DLD1 (cell line): ENCODE results near the gene MYOCD.

Experiments
- in situ Hi-C: cut with HindIII; loops from 2 replicates; pipeline ENCODE4 v1.10.0; 2017; ENCODE audit warnings: low sequenced_read_pairs

MYOCD gene

GRCh38 chr17:12642034-12642433 lies 23.7 kb upstream of the MYOCD start:
- in situ Hi-C loops = no loop called here

GRCh38 chr17:12643822-12644221 lies 21.9 kb upstream of the MYOCD start:
- in situ Hi-C loops = no loop called here

GRCh38 chr17:12644623-12645022 lies 21.1 kb upstream of the MYOCD start:
- in situ Hi-C loops = no loop called here

- in situ Hi-C loops = no loop called here
These were observed 18.8 kb upstream of the MYOCD start for GRCh38 chr17:12646761-12647422.

GRCh38 chr17:12648498-12648897 lies 17.2 kb upstream of the MYOCD start:
- in situ Hi-C loops = no loop called here

GRCh38 chr17:12655936-12656335 lies 9.8 kb upstream of the MYOCD start:
- in situ Hi-C loops = no loop called here

GRCh38 chr17:12656354-12656753 lies 9.3 kb upstream of the MYOCD start:
- in situ Hi-C loops = no loop called here

GRCh38 chr17:12659500-12659899 lies 6.2 kb upstream of the MYOCD start:
- in situ Hi-C loops = no loop called here

- in situ Hi-C loops = no loop called here
These were observed 1.4 kb upstream of the MYOCD start for GRCh38 chr17:12664252-12664651.

GRCh38 chr17:12664894-12665262 lies 812 bp upstream of the MYOCD start:
- in situ Hi-C loops = no loop called here

GRCh38 chr17:12666718-12667117 lies 1.0 kb downstream of the MYOCD start:
- in situ Hi-C loops = no loop called here

- in situ Hi-C loops = no loop called here
These were observed 1.7 kb downstream of the MYOCD start for GRCh38 chr17:12667299-12667958.

- in situ Hi-C loops = no loop called here
These were observed 6.2 kb downstream of the MYOCD start for GRCh38 chr17:12671906-12672305.

GRCh38 chr17:12672947-12673346 lies 7.3 kb downstream of the MYOCD start:
- in situ Hi-C loops = no loop called here

GRCh38 chr17:12673788-12674187 lies 8.1 kb downstream of the MYOCD start:
- in situ Hi-C loops = no loop called here

GRCh38 chr17:12680407-12680897 lies 14.8 kb downstream of the MYOCD start:
- in situ Hi-C loops = loop anchor here (10.0 kb wide), 1 partner anchor 306 kb away; no protein-coding TSS in a partner anchor

GRCh38 chr17:12680993-12681392 lies 15.3 kb downstream of the MYOCD start:
- in situ Hi-C loops = loop anchor here (10.0 kb wide), 1 partner anchor 306 kb away; no protein-coding TSS in a partner anchor

GRCh38 chr17:12683299-12683698 lies 17.6 kb downstream of the MYOCD start:
- in situ Hi-C loops = loop anchor here (10.0 kb wide), 1 partner anchor 308 kb away; no protein-coding TSS in a partner anchor

GRCh38 chr17:12686486-12686885 lies 20.8 kb downstream of the MYOCD start:
- in situ Hi-C loops = loop anchor here (10.0 kb wide), 1 partner anchor 312 kb away; no protein-coding TSS in a partner anchor

- in situ Hi-C loops = loop anchor here (10.0 kb wide), 1 partner anchor 314 kb away; no protein-coding TSS in a partner anchor
These were observed 22.7 kb downstream of the MYOCD start for GRCh38 chr17:12688382-12688781.

- in situ Hi-C loops = no loop called here
These were observed 25.5 kb downstream of the MYOCD start for GRCh38 chr17:12691173-12691572.

- in situ Hi-C loops = no loop called here
These were observed 27.9 kb downstream of the MYOCD start for GRCh38 chr17:12693640-12694039.
